Chondrocyte (in vitro differentiated cells): ENCODE results near the gene TSEN54. TPM values are rescaled to one million over a fixed set of nuclear protein-coding genes. Genes with fewer than 3 reads are reported as not detected.
A peak's percentile ranks its signal among the peaks of the same experiment; 100 is the strongest.

Experiments used
- DNase-seq: peaks from one replicate; pipeline ENCODE4 v3.0.0; 2021; ENCODE audit warnings: mixed read lengths, low spot score
- H3K27ac Mint-ChIP-seq: one replicate; pipeline ENCODE4 v1.8.0; 2021; ENCODE audit warnings: mild to moderate bottlenecking, moderate library complexity, mixed read lengths; ENCODE audit not compliant: unreplicated experiment
- H3K27me3 Mint-ChIP-seq: 2 replicates; pipeline ENCODE4 v1.8.0; 2021; ENCODE audit warnings: low read depth, mixed read lengths
- H3K36me3 Mint-ChIP-seq: 2 replicates; pipeline ENCODE4 v1.8.0; 2021; ENCODE audit warnings: low read depth, mixed read lengths
- H3K4me1 Mint-ChIP-seq: 2 replicates; pipeline ENCODE4 v1.8.0; 2021; ENCODE audit warnings: low read depth, mild to moderate bottlenecking, mixed read lengths
- H3K4me3 Mint-ChIP-seq: one replicate; pipeline ENCODE4 v1.8.0; 2021; ENCODE audit warnings: mild to moderate bottlenecking, moderate library complexity, mixed read lengths; ENCODE audit not compliant: unreplicated experiment
- H3K9me3 Mint-ChIP-seq: 2 replicates; pipeline ENCODE4 v1.8.0; 2021; ENCODE audit warnings: low read depth, mixed read lengths
- CTCF ChIP-seq: fragments of 200-600 bp; sonication (generic); IDR thresholded peaks from 2 replicates; pipeline ENCODE4 v1.5.0; 2021; ENCODE audit warnings: antibody characterized with exemption, mild to moderate bottlenecking, moderate library complexity
- total RNA-seq: library from RNA; stranded (reverse); gene quantifications from 3 replicates; pipeline ENCODE4 v1.2.1, GENCODE V29; 2021

TSEN54 gene
- total RNA-seq, 1 donor from 2014 or later: 12.2 TPM

- Mint-ChIP-seq H3K27me3 (no peaks in the 10 kb centered on the region), H3K27ac (no peak overlapping the region), H3K4me3 (no peak overlapping the region), H3K36me3 (peaks cover 8% of the 10 kb centered on the region), H3K4me1 (no peaks in the 10 kb centered on the region), H3K9me3 (no peaks in the 10 kb centered on the region)
- peak; percentile 92 for DNase-seq
- TF ChIP-seq CTCF: no peak
Observed at GRCh38 chr17:75492555-75493168, 23.7 kb upstream of the TSEN54 start.

DNA sequence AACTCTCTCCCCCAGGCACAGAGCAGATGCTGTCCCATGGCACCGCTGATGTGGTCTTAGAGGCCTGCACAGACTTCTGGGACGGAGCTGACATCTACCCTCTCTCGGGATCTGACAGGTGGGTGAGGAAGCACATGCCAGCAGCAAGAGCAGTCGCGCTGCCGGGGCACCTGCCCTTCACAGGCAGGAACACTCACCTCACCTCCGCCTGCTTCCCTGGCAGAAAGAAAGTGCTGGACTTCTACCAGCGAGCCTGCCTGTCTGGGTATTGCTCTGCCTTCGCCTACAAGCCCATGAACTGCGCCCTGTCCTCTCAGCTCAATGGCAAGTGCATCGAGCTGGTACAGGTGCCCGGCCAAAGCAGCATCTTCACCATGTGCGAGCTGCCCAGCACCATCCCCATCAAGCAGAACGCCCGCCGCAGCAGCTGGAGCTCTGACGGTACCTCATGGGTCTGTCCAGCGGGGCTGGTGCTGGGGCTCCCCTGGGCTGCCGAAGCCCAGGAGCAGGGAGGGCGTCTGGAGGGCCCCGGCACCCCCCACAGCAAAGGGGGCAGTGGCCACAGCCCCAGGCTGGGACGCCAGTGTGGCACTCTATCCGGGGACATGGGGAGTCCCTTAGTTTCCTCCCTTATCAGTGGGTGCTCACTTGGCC lies 22.7 kb upstream of the TSEN54 start:
- Mint-ChIP-seq H3K4me1 (no peaks in the 10 kb centered on the region), H3K27ac (no peak overlapping the region), H3K36me3 (peaks cover 8% of the 10 kb centered on the region)

GRCh38 chr17:75494326-75494877 lies 21.9 kb upstream of the TSEN54 start:
- Mint-ChIP-seq H3K36me3 (peaks cover 8% of the 10 kb centered on the region), H3K27me3 (no peaks in the 10 kb centered on the region), H3K9me3 (no peaks in the 10 kb centered on the region), H3K4me1 (no peaks in the 10 kb centered on the region), H3K4me3 (no peak overlapping the region), H3K27ac (no peak overlapping the region)
- DNase-seq: peak; percentile 68
- TF ChIP-seq CTCF: no peak

More for the DNA sequence above, 22.7 kb upstream of the TSEN54 start:
- TF ChIP-seq CTCF: no peak
- H3K9me3 Mint-ChIP-seq: no peaks in the 10 kb centered on the region
- no peak overlapping the region for H3K4me3 Mint-ChIP-seq
- DNase-seq: peak; percentile 77
- no peaks in the 10 kb centered on the region for H3K27me3 Mint-ChIP-seq

GRCh38 chr17:75496005-75496404 lies 20.3 kb upstream of the TSEN54 start:
- H3K4me1 Mint-ChIP-seq: no peaks in the 10 kb centered on the region
- no peak for TF ChIP-seq CTCF
- peaks cover 10% of the 10 kb centered on the region for H3K36me3 Mint-ChIP-seq
- H3K9me3 Mint-ChIP-seq: no peaks in the 10 kb centered on the region
- H3K27me3 Mint-ChIP-seq: no peaks in the 10 kb centered on the region
- no peak for DNase-seq
- no peak overlapping the region for H3K27ac Mint-ChIP-seq
- H3K4me3 Mint-ChIP-seq: no peak overlapping the region

DNA sequence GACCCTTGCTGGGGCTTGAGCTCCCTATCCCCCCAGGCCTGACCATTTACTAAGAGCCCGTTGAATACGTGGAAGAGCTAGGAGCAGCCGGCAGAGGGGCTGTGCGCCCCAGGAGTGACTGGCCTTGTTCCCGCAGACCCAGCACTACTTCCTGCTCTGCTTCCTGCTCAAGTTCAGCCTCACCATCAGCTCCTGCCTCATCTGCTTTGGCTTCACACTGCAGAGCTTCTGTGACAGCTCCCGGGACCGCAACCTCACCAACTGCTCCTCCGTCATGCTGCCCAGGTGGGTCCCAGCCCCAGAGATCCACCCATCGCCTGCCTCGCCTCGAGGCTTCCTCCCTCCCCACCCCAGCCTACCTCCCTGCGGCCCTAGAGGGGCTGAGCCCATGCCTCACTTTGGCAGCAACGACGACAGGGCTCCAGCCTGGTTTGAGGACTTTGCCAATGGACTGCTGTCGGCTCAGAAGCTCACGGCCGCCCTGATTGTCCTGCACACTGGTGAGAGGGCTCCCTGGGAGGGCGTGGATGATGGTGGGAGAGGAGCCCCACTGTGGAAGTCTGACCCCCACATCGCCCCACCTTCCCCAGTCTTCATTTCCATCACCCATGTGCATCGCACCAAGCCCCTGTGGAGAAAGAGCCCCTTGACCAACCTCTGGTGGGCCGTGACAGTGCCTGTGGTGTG lies 18.1 kb upstream of the TSEN54 start:
- Mint-ChIP-seq H3K9me3 (no peaks in the 10 kb centered on the region), H3K36me3 (peaks cover 7% of the 10 kb centered on the region), H3K4me3 (no peak overlapping the region), H3K4me1 (no peaks in the 10 kb centered on the region), H3K27ac (no peak overlapping the region), H3K27me3 (no peaks in the 10 kb centered on the region)
- DNase-seq: no peak
- no peak for TF ChIP-seq CTCF
